ENCODE results near the gene HCFC1.

The HCFC1 gene

DNA sequence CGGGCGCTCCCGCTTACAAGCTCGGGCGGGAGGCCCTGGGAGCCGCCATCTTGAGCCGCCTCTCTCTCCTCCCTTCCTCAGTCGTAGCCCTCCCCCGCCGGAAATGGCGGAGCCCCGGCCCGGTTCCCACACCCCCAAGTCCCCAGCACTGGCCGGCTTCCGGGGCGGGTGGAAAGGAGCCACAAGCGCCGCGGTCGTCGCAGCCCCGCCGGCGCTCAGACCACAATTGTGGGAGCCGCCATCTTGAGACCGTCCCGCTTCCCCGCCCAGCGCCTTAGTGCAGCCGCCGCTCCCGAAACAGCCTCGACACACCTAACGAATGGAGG, 531 bp downstream of the HCFC1 start:
- H3K14ac ChIP-seq (ENCODE audit: low read length in 2 of 2) = peak overlapping the region in 1 of 2 experiments; percentile 87
- no peaks in the 10 kb centered on the region for H3K27me3 ChIP-seq (ENCODE audit: control insufficient read depth in 1 of 2, insufficient read depth in 1 of 2, low read length in 2 of 2)
- no peak overlapping the region for H3K4me2 ChIP-seq (ENCODE audit: low read length, poor library complexity, severe bottlenecking)
- H3K18ac ChIP-seq (ENCODE audit: low read depth in 1 of 2, low read length in 2 of 2) = peak overlapping the region; percentile 73 to 94
- peaks cover 0 to 21% of the 10 kb centered on the region in 2 experiments for H3K36me3 ChIP-seq (ENCODE audit: control insufficient read depth in 1 of 2, insufficient read depth in 2 of 2, low read depth in 1 of 2, low read length in 2 of 2)
- H3K4me3 ChIP-seq (ENCODE audit: insufficient read depth in 1 of 2, low read depth in 1 of 2, low read length in 2 of 2) = peak overlapping the region; percentile 87 to 99
- 2% methylated on average over 13 of the region's 34 CpGs for WGBS
- H2AFZ ChIP-seq (ENCODE audit: low read depth, low read length) = no peak overlapping the region
- peaks cover 37% of the 10 kb centered on the region for H3K4me1 ChIP-seq (ENCODE audit: control insufficient read depth, insufficient read depth, low read depth, low read length)
- H2BK120ac ChIP-seq (ENCODE audit: low read depth, low read length) = peak overlapping the region; percentile 71
- H3K9me3 ChIP-seq (ENCODE audit: control insufficient read depth, low read length) = no peaks in the 10 kb centered on the region
- H2AK5ac ChIP-seq (ENCODE audit: low read length, severe bottlenecking) = no peak overlapping the region
- peak overlapping the region in 1 of 2 experiments; percentile 57 for H2BK12ac ChIP-seq (ENCODE audit: low read length in 2 of 2)
- H3K79me1 ChIP-seq (replicated peaks; ENCODE audit: low read length, poor library complexity, severe bottlenecking) = no peaks in the 10 kb centered on the region
- peak overlapping the region; percentile 97 to 100 for H3K4ac ChIP-seq (ENCODE audit: low read depth in 1 of 2, low read length in 2 of 2)
- peak overlapping the region; percentile 94 for H4K8ac ChIP-seq (ENCODE audit: low read length)
- peak; percentile 92 for DNase-seq
- peak overlapping the region; percentile 99 for H4K91ac ChIP-seq (ENCODE audit: low read length)
- peak overlapping the region; percentile 99 for H3K27ac ChIP-seq (ENCODE audit: low read length, poor library complexity, severe bottlenecking)
- peak overlapping the region; percentile 92 for H2BK5ac ChIP-seq (ENCODE audit: low read depth, low read length, poor library complexity, severe bottlenecking)
- H3K9ac ChIP-seq (ENCODE audit: low read length) = peak overlapping the region; percentile 98
- H2BK15ac ChIP-seq (ENCODE audit: low read depth, poor library complexity, severe bottlenecking) = peak overlapping the region; percentile 7
- H3K23ac ChIP-seq (ENCODE audit: low read length in 2 of 2) = peak overlapping the region in 1 of 2 experiments; percentile 52

GRCh38 chrX:153970357-153971123, 1.1 kb downstream of the HCFC1 start:
- H3K27ac ChIP-seq (ENCODE audit: low read length, poor library complexity, severe bottlenecking) = peak overlapping the region; percentile 92
- H3K23ac ChIP-seq (ENCODE audit: low read length in 2 of 2) = no peak overlapping the region
- peaks cover 0 to 21% of the 10 kb centered on the region in 2 experiments for H3K36me3 ChIP-seq (ENCODE audit: control insufficient read depth in 1 of 2, insufficient read depth in 2 of 2, low read depth in 1 of 2, low read length in 2 of 2)
- no peak overlapping the region for H2AFZ ChIP-seq (ENCODE audit: low read depth, low read length)
- DNase-seq = peak; percentile 79
- peak overlapping the region; percentile 22 to 100 for H3K4ac ChIP-seq (ENCODE audit: low read depth in 1 of 2, low read length in 2 of 2)
- no peaks in the 10 kb centered on the region for H3K9me3 ChIP-seq (ENCODE audit: control insufficient read depth, low read length)
- peak overlapping the region; percentile 64 for H4K8ac ChIP-seq (ENCODE audit: low read length)
- WGBS = 0% methylated on average over 10 of the region's 49 CpGs
- H3K79me1 ChIP-seq (replicated peaks; ENCODE audit: low read length, poor library complexity, severe bottlenecking) = no peaks in the 10 kb centered on the region
- peak overlapping the region; percentile 87 to 99 for H3K4me3 ChIP-seq (ENCODE audit: insufficient read depth in 1 of 2, low read depth in 1 of 2, low read length in 2 of 2)
- H3K27me3 ChIP-seq (ENCODE audit: control insufficient read depth in 1 of 2, insufficient read depth in 1 of 2, low read length in 2 of 2) = no peaks in the 10 kb centered on the region
- peak overlapping the region; percentile 73 for H2BK120ac ChIP-seq (ENCODE audit: low read depth, low read length)
- H2AK5ac ChIP-seq (ENCODE audit: low read length, severe bottlenecking) = peak overlapping the region; percentile 78
- peaks cover 41% of the 10 kb centered on the region for H3K4me1 ChIP-seq (ENCODE audit: control insufficient read depth, insufficient read depth, low read depth, low read length)
- peak overlapping the region; percentile 69 for H2BK15ac ChIP-seq (ENCODE audit: low read depth, poor library complexity, severe bottlenecking)
- no peak overlapping the region for H3K14ac ChIP-seq (ENCODE audit: low read length in 2 of 2)
- H4K91ac ChIP-seq (ENCODE audit: low read length) = peak overlapping the region; percentile 89
- peak overlapping the region; percentile 81 for H3K4me2 ChIP-seq (ENCODE audit: low read length, poor library complexity, severe bottlenecking)
- peak overlapping the region; percentile 76 to 94 for H3K18ac ChIP-seq (ENCODE audit: low read depth in 1 of 2, low read length in 2 of 2)
- H2BK12ac ChIP-seq (ENCODE audit: low read length in 2 of 2) = no peak overlapping the region
- peak overlapping the region; percentile 98 for H3K9ac ChIP-seq (ENCODE audit: low read length)
- peak overlapping the region; percentile 88 for H2BK5ac ChIP-seq (ENCODE audit: low read depth, low read length, poor library complexity, severe bottlenecking)

DNA sequence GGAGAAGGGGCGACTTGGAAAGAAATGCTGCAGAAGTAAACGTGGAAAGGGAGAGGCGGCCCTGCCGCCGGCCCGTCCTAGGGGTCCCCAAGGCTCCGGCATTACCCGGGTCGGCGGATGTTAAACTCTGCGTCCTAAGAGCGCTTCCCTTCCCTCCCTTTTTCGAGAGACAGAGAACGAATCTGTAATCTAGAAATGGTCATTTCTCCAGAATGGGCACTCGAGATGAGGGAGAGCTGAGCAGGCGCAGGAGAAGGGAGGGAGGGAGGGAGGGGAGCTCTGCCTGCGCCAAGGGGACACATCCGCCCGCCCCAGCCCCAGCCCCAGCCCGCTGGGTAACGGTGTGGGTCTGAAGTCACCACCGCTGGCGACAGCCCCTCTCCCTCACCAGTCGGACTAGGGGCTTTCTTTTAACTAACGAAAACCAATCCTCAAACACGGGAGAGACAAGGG, 1.7 kb downstream of the HCFC1 start:
- peak overlapping the region; percentile 87 for H3K9ac ChIP-seq (ENCODE audit: low read length)
- no peak overlapping the region for H2AK5ac ChIP-seq (ENCODE audit: low read length, severe bottlenecking)
- H3K27ac ChIP-seq (ENCODE audit: low read length, poor library complexity, severe bottlenecking) = peak overlapping the region; percentile 82
- peak; percentile 53 for DNase-seq
- H3K4me3 ChIP-seq (ENCODE audit: insufficient read depth in 1 of 2, low read depth in 1 of 2, low read length in 2 of 2) = peak overlapping the region; percentile 87 to 99
- H3K23ac ChIP-seq (ENCODE audit: low read length in 2 of 2) = no peak overlapping the region
- WGBS = 0% methylated on average over 2 of the region's 26 CpGs
- no peak overlapping the region for H4K91ac ChIP-seq (ENCODE audit: low read length)
- H3K27me3 ChIP-seq (ENCODE audit: control insufficient read depth in 1 of 2, insufficient read depth in 1 of 2, low read length in 2 of 2) = no peaks in the 10 kb centered on the region
- peaks cover 43% of the 10 kb centered on the region for H3K4me1 ChIP-seq (ENCODE audit: control insufficient read depth, insufficient read depth, low read depth, low read length)
- H3K79me1 ChIP-seq (replicated peaks; ENCODE audit: low read length, poor library complexity, severe bottlenecking) = no peaks in the 10 kb centered on the region
- no peak overlapping the region for H2BK120ac ChIP-seq (ENCODE audit: low read depth, low read length)
- H3K14ac ChIP-seq (ENCODE audit: low read length in 2 of 2) = no peak overlapping the region
- H2BK15ac ChIP-seq (ENCODE audit: low read depth, poor library complexity, severe bottlenecking) = no peak overlapping the region
- H3K36me3 ChIP-seq (ENCODE audit: control insufficient read depth in 1 of 2, insufficient read depth in 2 of 2, low read depth in 1 of 2, low read length in 2 of 2) = peaks cover 0 to 26% of the 10 kb centered on the region in 2 experiments
- no peak overlapping the region for H2BK12ac ChIP-seq (ENCODE audit: low read length in 2 of 2)
- peak overlapping the region in 1 of 2 experiments; percentile 76 for H3K18ac ChIP-seq (ENCODE audit: low read depth in 1 of 2, low read length in 2 of 2)
- H3K4ac ChIP-seq (ENCODE audit: low read depth in 1 of 2, low read length in 2 of 2) = peak overlapping the region in 1 of 2 experiments; percentile 16
- no peaks in the 10 kb centered on the region for H3K9me3 ChIP-seq (ENCODE audit: control insufficient read depth, low read length)
- no peak overlapping the region for H2BK5ac ChIP-seq (ENCODE audit: low read depth, low read length, poor library complexity, severe bottlenecking)
- peak overlapping the region; percentile 81 for H3K4me2 ChIP-seq (ENCODE audit: low read length, poor library complexity, severe bottlenecking)
- no peak overlapping the region for H4K8ac ChIP-seq (ENCODE audit: low read length)
- H2AFZ ChIP-seq (ENCODE audit: low read depth, low read length) = no peak overlapping the region

DNA sequence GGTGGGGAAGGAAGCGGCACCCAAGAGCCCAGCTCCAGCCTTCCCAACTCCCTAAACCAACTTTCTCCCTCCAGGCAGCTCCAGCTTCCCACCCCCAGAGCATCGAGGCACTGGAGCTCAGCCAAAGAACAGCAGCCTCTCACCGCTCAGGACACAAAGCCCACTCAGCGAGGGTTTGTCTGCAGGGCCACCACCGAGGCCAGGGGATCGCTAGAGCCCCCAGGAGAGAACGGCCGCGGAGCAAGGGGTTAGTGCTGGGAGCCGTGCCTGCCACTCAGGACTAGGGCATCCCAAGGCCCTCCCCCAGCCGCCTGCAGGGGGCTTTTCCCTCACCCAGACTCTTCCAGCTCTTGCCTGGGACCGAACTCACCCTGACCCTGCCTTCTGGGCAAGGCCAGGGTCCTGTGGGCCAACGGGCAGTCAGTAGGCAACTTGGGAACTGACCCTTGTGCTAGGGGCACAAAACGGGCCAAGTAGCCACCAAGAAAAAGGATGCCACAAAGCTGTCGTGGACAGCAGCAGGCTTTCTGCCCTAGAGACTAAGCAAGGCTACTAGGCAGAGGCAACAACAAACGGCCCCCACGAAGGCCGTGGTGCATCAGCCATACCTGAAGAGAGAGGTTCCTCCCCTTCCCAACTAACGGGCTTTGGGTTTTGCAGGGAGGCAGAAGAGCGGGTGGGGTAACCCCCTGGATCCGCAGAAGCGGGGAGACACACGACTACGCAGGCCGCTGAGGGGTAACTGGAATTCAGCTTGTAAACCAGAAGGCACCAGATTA, 2.3 kb downstream of the HCFC1 start:
- 2% methylated on average over 21 of the region's 25 CpGs for WGBS
- no peak overlapping the region for H4K8ac ChIP-seq (ENCODE audit: low read length)

More for the DNA sequence above, 2.3 kb downstream of the HCFC1 start:
- peak overlapping the region in 1 of 2 experiments; percentile 58 for H3K4ac ChIP-seq (ENCODE audit: low read depth in 1 of 2, low read length in 2 of 2)
- no peak overlapping the region for H4K91ac ChIP-seq (ENCODE audit: low read length)
- no peak overlapping the region for H2BK120ac ChIP-seq (ENCODE audit: low read depth, low read length)
- H3K18ac ChIP-seq (ENCODE audit: low read depth in 1 of 2, low read length in 2 of 2) = no peak overlapping the region
- peak overlapping the region; percentile 87 for H3K9ac ChIP-seq (ENCODE audit: low read length)
- H3K4me2 ChIP-seq (ENCODE audit: low read length, poor library complexity, severe bottlenecking) = peak overlapping the region; percentile 81
- H2BK5ac ChIP-seq (ENCODE audit: low read depth, low read length, poor library complexity, severe bottlenecking) = no peak overlapping the region
- DNase-seq = no peak
- H3K23ac ChIP-seq (ENCODE audit: low read length in 2 of 2) = no peak overlapping the region
- H3K14ac ChIP-seq (ENCODE audit: low read length in 2 of 2) = peak overlapping the region in 1 of 2 experiments; percentile 32
- peaks cover 0 to 29% of the 10 kb centered on the region in 2 experiments for H3K36me3 ChIP-seq (ENCODE audit: control insufficient read depth in 1 of 2, insufficient read depth in 2 of 2, low read depth in 1 of 2, low read length in 2 of 2)
- no peak overlapping the region for H2AK5ac ChIP-seq (ENCODE audit: low read length, severe bottlenecking)
- no peak overlapping the region for H2BK15ac ChIP-seq (ENCODE audit: low read depth, poor library complexity, severe bottlenecking)
- H2BK12ac ChIP-seq (ENCODE audit: low read length in 2 of 2) = no peak overlapping the region
- peaks cover 0 to 3% of the 10 kb centered on the region in 2 experiments for H3K27me3 ChIP-seq (ENCODE audit: control insufficient read depth in 1 of 2, insufficient read depth in 1 of 2, low read length in 2 of 2)
- H3K27ac ChIP-seq (ENCODE audit: low read length, poor library complexity, severe bottlenecking) = peak overlapping the region; percentile 82
- peaks cover 39% of the 10 kb centered on the region for H3K4me1 ChIP-seq (ENCODE audit: control insufficient read depth, insufficient read depth, low read depth, low read length)
- no peak overlapping the region for H2AFZ ChIP-seq (ENCODE audit: low read depth, low read length)
- peak overlapping the region; percentile 87 to 99 for H3K4me3 ChIP-seq (ENCODE audit: insufficient read depth in 1 of 2, low read depth in 1 of 2, low read length in 2 of 2)
- no peaks in the 10 kb centered on the region for H3K79me1 ChIP-seq (replicated peaks; ENCODE audit: low read length, poor library complexity, severe bottlenecking)
- no peaks in the 10 kb centered on the region for H3K9me3 ChIP-seq (ENCODE audit: control insufficient read depth, low read length)

Measured in mesenchymal stem cell (in vitro differentiated cells and primary cell).